Fibroblast of lung (primary cell): Measurements from ENCODE around the gene CRYBG2. TPM values are rescaled to one million over a fixed set of nuclear protein-coding genes. Genes with fewer than 3 reads are reported as not detected.

Experiments
- DNase-seq, 2 donors: peaks; one replicate each; pipeline versions ENCODE4 v3.0.0 to v3.0.0-alpha.2; 2010; ENCODE audit warnings: low read depth in 2 of 2
- H2AFZ ChIP-seq: 2 replicates; pipeline ENCODE4 v1.5.1; 2012; ENCODE audit warnings: low read length, control low read depth, inconsistent platforms
- H3K27ac ChIP-seq: 2 replicates; pipeline ENCODE4 v1.5.1; 2011; ENCODE audit warnings: low read length, control low read depth; ENCODE audit not compliant: insufficient read depth
- H3K27me3 ChIP-seq: 2 replicates; pipeline ENCODE4 v1.5.1; 2011; ENCODE audit warnings: mild to moderate bottlenecking, low read length; ENCODE audit not compliant: control insufficient read depth, insufficient read depth
- H3K36me3 ChIP-seq: 2 replicates; pipeline ENCODE4 v1.5.1; 2011; ENCODE audit warnings: low read length; ENCODE audit not compliant: control insufficient read depth, insufficient read depth
- H3K4me1 ChIP-seq: 2 replicates; pipeline ENCODE4 v1.5.1; 2011; ENCODE audit warnings: low read length; ENCODE audit not compliant: control insufficient read depth, insufficient read depth; ENCODE audit errors: extremely low read depth
- H3K4me2 ChIP-seq: 2 replicates; pipeline ENCODE4 v1.5.1; 2011; ENCODE audit warnings: low read length, control low read depth; ENCODE audit not compliant: insufficient read depth; ENCODE audit errors: extremely low read depth
- H3K4me3 ChIP-seq, 4 experiments: fragments of 200-600 bp in 1 of 4; sonication (generic) in 1 of 4; replicated peaks in 1 of 4; 2 replicates each; pipeline ENCODE4 v1.5.1; 2011 to 2016; ENCODE audit warnings: low read length in 4 of 4, low read depth in 3 of 4, mild to moderate bottlenecking in 3 of 4, control low read depth in 2 of 4, inconsistent platforms in 1 of 4, mixed read lengths in 1 of 4; ENCODE audit not compliant: insufficient read depth in 1 of 4; ENCODE audit errors: control extremely low read depth in 1 of 4
- H3K79me2 ChIP-seq: 2 replicates; pipeline ENCODE4 v1.5.1; 2012; ENCODE audit warnings: mild to moderate bottlenecking, low read length, inconsistent platforms; ENCODE audit not compliant: control insufficient read depth, insufficient read depth
- H3K9ac ChIP-seq: 2 replicates; pipeline ENCODE4 v1.5.1; 2011; ENCODE audit warnings: mild to moderate bottlenecking, low read length, control low read depth; ENCODE audit not compliant: insufficient read depth
- H3K9me3 ChIP-seq: 2 replicates; pipeline ENCODE4 v1.5.1; 2012; ENCODE audit warnings: low read depth, low read length; ENCODE audit not compliant: control insufficient read depth, insufficient read depth
- H4K20me1 ChIP-seq: 2 replicates; pipeline ENCODE4 v1.5.1; 2011; ENCODE audit warnings: low read length; ENCODE audit not compliant: control insufficient read depth, insufficient read depth; ENCODE audit errors: extremely low read depth
- EZH2 ChIP-seq: IDR thresholded peaks from 2 replicates; pipeline ENCODE4 v1.5.1; 2012; ENCODE audit warnings: low read length, control low read depth, mild to moderate bottlenecking; ENCODE audit errors: missing control alignments
- polyA plus RNA-seq, 2 donors: library from polyadenylated mRNA; depleted of rRNA in 1 of 2; stranded (reverse) in 1 of 2; unstranded in 1 of 2; fragments of >200 nt; gene quantifications; 2 replicates each; pipeline ENCODE4 v1.2.1, GENCODE V29; 2011 to 2012; ENCODE audit warnings: missing spikeins in 1 of 2
- total RNA-seq: library from RNA; depleted of rRNA; stranded (reverse); fragments of >200 nt; gene quantifications from 2 replicates; pipeline ENCODE4 v1.2.1, GENCODE V29; 2014
- TF ChIP-seq, protein P1 (sequence below), 2 donors: IDR thresholded peaks in 1 of 2; conservative IDR thresholded peaks in 1 of 2; 1 replicate in 1 of 2; 2 replicates in 1 of 2; pipeline ENCODE4 v1.5.1; 2011 to 2012; ENCODE audit warnings: low read length in 2 of 2, control low read depth in 1 of 2, inconsistent platforms in 1 of 2, low read depth in 1 of 2, mild to moderate bottlenecking in 1 of 2

CRYBG2 gene
- total and polyA plus RNA-seq, 2 donors (not counting 1 experiment from before 2014, with no cell fraction given) = not detected

DNA sequence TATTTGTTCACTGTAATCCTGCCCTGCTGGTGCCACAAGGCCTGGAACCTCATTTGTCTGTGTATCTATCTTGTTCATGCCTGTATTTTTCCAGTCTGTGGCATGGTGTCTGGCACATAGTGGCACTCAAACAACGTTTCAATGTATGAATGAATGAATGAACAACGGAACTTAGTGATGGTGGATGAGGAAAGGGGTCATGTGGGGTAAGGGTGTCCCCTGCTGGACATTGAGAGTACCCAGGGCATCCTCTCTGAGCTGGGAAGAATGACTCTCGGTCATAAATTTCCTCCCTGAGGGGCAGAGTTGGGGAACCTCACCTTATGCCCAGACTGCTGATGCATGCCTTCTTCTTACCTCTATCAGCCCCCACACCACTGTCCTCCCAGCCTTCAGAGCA, 37.5 kb upstream of the CRYBG2 start:
- Histone ChIP-seq H3K9ac (no peak overlapping the region), H3K9me3 (no peaks in the 10 kb centered on the region), H3K4me1 (no peaks in the 10 kb centered on the region), H4K20me1 (no peaks in the 10 kb centered on the region), H3K27ac (no peak overlapping the region), H3K27me3 (no peaks in the 10 kb centered on the region), H3K4me2 (no peak overlapping the region), H2AFZ (no peak overlapping the region), H3K36me3 (no peaks in the 10 kb centered on the region), H3K4me3 (no peak overlapping the region), H3K79me2 (no peaks in the 10 kb centered on the region)
- TF ChIP-seq, protein P1, sequence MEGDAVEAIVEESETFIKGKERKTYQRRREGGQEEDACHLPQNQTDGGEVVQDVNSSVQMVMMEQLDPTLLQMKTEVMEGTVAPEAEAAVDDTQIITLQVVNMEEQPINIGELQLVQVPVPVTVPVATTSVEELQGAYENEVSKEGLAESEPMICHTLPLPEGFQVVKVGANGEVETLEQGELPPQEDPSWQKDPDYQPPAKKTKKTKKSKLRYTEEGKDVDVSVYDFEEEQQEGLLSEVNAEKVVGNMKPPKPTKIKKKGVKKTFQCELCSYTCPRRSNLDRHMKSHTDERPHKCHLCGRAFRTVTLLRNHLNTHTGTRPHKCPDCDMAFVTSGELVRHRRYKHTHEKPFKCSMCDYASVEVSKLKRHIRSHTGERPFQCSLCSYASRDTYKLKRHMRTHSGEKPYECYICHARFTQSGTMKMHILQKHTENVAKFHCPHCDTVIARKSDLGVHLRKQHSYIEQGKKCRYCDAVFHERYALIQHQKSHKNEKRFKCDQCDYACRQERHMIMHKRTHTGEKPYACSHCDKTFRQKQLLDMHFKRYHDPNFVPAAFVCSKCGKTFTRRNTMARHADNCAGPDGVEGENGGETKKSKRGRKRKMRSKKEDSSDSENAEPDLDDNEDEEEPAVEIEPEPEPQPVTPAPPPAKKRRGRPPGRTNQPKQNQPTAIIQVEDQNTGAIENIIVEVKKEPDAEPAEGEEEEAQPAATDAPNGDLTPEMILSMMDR (conservative IDR thresholded peaks at IDR 0.05 in 1 of 2, IDR thresholded peaks at IDR 0.05 in 1 of 2; ENCODE audit: low read depth in 1 of 2, low read length in 2 of 2) = peak; percentile 92 to 97
- no peak for TF ChIP-seq EZH2
- peak; percentile 45 to 70 for DNase-seq

DNA sequence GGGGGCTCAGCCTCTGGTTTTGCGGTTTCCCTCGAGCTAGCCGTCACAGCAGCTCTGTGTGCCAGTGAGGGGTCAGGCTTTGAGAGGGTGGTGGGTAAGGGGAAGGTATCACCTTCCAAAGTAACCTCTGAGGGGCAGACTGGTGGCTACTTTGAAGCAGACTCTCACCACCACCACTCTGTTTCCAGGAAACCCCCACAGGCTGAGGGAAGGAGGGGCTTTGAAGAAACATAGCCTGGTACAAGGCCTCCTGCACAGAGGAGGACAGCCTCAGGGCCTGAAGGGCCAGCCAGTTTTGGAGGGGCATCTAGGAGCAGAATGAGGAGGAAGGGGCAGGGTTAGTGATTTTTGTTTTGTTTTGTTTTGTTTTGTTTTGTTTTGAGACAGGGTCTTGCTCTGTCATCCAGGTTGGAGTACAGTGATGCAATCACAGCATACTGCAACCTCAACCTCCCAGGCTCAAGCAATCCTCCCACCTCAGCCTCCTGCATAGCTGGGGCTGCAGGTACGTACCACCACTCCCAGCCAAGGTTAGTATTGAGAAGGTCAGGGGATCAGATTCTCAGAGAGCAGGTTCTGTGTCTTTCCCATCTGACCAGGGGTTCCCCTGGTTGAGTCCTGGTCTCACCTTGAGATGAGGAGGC, 35.8 kb upstream of the CRYBG2 start:
- Histone ChIP-seq H3K27ac (no peak overlapping the region), H3K79me2 (no peaks in the 10 kb centered on the region), H3K36me3 (no peaks in the 10 kb centered on the region), H3K9ac (no peak overlapping the region), H3K4me2 (no peak overlapping the region), H3K4me1 (peaks cover 2% of the 10 kb centered on the region), H3K4me3 (no peak overlapping the region), H3K9me3 (no peaks in the 10 kb centered on the region), H3K27me3 (no peaks in the 10 kb centered on the region), H2AFZ (no peak overlapping the region), H4K20me1 (no peaks in the 10 kb centered on the region)
- DNase-seq = no peak
- no peak for TF ChIP-seq EZH2
- TF ChIP-seq, protein P1 (conservative IDR thresholded peaks at IDR 0.05 in 1 of 2, IDR thresholded peaks at IDR 0.05 in 1 of 2; ENCODE audit: low read depth in 1 of 2, low read length in 2 of 2) = no peak

DNA sequence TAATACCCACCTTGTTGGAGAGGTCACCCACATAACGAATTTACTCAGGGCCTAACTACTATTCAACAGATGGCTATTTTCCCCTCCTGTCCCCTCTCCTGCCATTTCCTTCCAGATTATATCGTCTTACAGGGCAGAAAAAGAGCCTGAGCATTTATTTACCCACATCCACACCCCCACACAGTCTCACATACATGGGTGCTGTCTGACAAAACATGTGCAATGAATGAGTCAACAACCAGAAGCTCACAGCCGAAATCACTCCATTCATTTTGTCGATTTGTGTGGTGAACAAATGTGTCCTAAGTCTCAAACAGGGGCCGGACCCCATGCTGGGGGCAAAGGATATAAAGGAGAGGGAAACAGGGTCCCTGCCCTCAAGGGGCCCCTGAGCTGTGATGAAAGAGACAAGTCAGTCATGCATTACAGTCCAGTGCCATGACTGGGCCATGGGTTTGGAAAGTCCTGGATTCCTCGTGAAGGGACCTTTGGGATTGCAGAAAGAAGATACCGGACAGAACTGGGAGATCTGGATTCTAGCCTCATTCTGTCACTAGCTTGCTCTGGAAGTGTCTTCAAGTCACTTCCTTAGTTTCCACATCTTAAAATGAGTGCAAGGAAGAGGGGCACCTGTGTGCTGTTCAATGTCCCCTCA, 35.0 kb upstream of the CRYBG2 start:
- no peak for DNase-seq
- Histone ChIP-seq H3K9ac (no peak overlapping the region), H2AFZ (no peak overlapping the region), H3K4me1 (peaks cover 2% of the 10 kb centered on the region), H3K4me3 (no peak overlapping the region), H3K9me3 (no peaks in the 10 kb centered on the region), H3K27me3 (no peaks in the 10 kb centered on the region), H3K4me2 (no peak overlapping the region), H3K79me2 (no peaks in the 10 kb centered on the region), H3K27ac (no peak overlapping the region), H3K36me3 (no peaks in the 10 kb centered on the region), H4K20me1 (no peaks in the 10 kb centered on the region)
- TF ChIP-seq, protein P1 (conservative IDR thresholded peaks at IDR 0.05 in 1 of 2, IDR thresholded peaks at IDR 0.05 in 1 of 2; ENCODE audit: low read depth in 1 of 2, low read length in 2 of 2) = no peak
- TF ChIP-seq EZH2 = no peak
